ENCODE data around the gene GALR3.

GALR3 gene

DNA sequence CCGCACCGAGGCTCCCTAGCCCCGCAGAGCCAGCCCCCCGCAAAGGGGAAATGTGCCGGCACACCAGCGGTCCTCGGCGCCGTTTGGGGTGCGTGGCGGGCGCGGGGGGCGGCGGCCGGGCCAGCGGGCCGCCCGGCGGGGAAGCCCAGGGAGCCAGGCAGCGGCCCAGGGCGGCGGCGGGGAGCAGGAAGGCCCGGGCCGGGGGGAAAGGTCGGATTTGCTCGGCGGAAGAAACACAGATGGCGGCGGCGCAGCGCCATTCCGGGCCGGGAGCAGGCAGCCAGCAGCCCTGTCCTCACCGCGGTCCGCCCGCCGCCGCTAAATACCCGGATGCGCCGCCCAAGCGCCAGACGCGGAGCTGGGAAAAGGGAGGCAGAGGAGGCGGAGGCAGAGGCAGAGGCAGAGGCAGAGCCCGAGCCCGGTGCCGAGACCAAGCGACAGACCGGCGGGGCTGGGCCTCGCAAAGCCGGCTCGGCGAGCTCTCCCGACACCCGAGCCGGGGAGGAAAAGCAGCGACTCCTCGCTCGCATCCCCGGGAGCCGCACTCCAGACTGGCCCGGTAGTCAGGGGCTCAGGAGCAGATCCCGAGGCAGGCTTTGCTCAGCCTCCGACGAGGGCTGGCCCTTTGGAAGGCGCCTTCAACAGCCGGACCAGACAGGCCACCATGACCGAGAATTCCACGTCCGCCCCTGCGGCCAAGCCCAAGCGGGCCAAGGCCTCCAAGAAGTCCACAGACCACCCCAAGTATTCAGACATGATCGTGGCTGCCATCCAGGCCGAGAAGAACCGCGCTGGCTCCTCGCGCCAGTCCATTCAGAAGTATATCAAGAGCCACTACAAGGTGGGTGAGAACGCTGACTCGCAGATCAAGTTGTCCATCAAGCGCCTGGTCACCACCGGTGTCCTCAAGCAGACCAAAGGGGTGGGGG is 18.0 kb upstream of the GALR3 start (continued):
- TF ChIP-seq, protein P1, sequence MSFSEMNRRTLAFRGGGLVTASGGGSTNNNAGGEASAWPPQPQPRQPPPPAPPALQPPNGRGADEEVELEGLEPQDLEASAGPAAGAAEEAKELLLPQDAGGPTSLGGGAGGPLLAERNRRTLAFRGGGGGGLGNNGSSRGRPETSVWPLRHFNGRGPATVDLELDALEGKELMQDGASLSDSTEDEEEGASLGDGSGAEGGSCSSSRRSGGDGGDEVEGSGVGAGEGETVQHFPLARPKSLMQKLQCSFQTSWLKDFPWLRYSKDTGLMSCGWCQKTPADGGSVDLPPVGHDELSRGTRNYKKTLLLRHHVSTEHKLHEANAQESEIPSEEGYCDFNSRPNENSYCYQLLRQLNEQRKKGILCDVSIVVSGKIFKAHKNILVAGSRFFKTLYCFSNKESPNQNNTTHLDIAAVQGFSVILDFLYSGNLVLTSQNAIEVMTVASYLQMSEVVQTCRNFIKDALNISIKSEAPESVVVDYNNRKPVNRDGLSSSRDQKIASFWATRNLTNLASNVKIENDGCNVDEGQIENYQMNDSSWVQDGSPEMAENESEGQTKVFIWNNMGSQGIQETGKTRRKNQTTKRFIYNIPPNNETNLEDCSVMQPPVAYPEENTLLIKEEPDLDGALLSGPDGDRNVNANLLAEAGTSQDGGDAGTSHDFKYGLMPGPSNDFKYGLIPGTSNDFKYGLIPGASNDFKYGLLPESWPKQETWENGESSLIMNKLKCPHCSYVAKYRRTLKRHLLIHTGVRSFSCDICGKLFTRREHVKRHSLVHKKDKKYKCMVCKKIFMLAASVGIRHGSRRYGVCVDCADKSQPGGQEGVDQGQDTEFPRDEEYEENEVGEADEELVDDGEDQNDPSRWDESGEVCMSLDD (tag by site-specific recombination; IDR thresholded peaks at IDR 0.05), result no peak; the same call in 1 of the 2 replicates
- TF ChIP-seq ZBTB7A (tag by site-specific recombination; IDR thresholded peaks at IDR 0.05; ENCODE audit: low read depth), result no peak
- no peak for TF ChIP-seq ZNF791 (tag by site-specific recombination; IDR thresholded peaks at IDR 0.05)
- TF ChIP-seq ZNF184 (tag by site-specific recombination; IDR thresholded peaks at IDR 0.05), result no peak
- no peak for TF ChIP-seq ZNF555 (tag by site-specific recombination; conservative IDR thresholded peaks at IDR 0.05)
- no peak; the same call in 1 of the 2 replicates for TF ChIP-seq ZNF366 (tag by site-specific recombination; conservative IDR thresholded peaks at IDR 0.05)
- peak; percentile 88 for TF ChIP-seq ZBTB20 (tag by site-specific recombination; IDR thresholded peaks at IDR 0.05)
- no peak for TF ChIP-seq HOXA7 (CRISPR knock-in tag; IDR thresholded peaks at IDR 0.05; ENCODE audit: borderline replicate concordance)
- no peak for TF ChIP-seq ZNF600 (tag by site-specific recombination; IDR thresholded peaks at IDR 0.05)
- TF ChIP-seq HOXD13 (CRISPR knock-in tag; IDR thresholded peaks at IDR 0.05; ENCODE audit: borderline replicate concordance), result no peak
- no peak for TF ChIP-seq ZNF654 (tag by site-specific recombination; IDR thresholded peaks at IDR 0.05; ENCODE audit: low read depth)
- TF ChIP-seq RBAK (tag by site-specific recombination; IDR thresholded peaks at IDR 0.05), result no peak
- TF ChIP-seq MEIS1 (CRISPR knock-in tag; IDR thresholded peaks at IDR 0.05; ENCODE audit: borderline replicate concordance), result 0 out of 2 replicates have a peak, but pooled peaks have one; percentile 55
- no peak for TF ChIP-seq ZNF701 (tag by site-specific recombination; IDR thresholded peaks at IDR 0.05)
- TF ChIP-seq ZNF335 (tag by site-specific recombination; conservative IDR thresholded peaks at IDR 0.05), result peak; percentile 66
- no peak for TF ChIP-seq ZNF202 (tag by site-specific recombination; IDR thresholded peaks at IDR 0.05; ENCODE audit: borderline replicate concordance)
- no peak for TF ChIP-seq ZNF544 (tag by site-specific recombination; IDR thresholded peaks at IDR 0.05)
- TF ChIP-seq SP2 (tag by site-specific recombination; IDR thresholded peaks at IDR 0.05), result peak; percentile 83
- TF ChIP-seq ZNF707 (tag by site-specific recombination; IDR thresholded peaks at IDR 0.05), result no peak
- no peak for TF ChIP-seq MYNN (tag by site-specific recombination; IDR thresholded peaks at IDR 0.05; ENCODE audit: borderline replicate concordance)
- TF ChIP-seq ZNF266 (tag by site-specific recombination; IDR thresholded peaks at IDR 0.05; ENCODE audit: low read depth), result no peak
- TF ChIP-seq, protein P2, sequence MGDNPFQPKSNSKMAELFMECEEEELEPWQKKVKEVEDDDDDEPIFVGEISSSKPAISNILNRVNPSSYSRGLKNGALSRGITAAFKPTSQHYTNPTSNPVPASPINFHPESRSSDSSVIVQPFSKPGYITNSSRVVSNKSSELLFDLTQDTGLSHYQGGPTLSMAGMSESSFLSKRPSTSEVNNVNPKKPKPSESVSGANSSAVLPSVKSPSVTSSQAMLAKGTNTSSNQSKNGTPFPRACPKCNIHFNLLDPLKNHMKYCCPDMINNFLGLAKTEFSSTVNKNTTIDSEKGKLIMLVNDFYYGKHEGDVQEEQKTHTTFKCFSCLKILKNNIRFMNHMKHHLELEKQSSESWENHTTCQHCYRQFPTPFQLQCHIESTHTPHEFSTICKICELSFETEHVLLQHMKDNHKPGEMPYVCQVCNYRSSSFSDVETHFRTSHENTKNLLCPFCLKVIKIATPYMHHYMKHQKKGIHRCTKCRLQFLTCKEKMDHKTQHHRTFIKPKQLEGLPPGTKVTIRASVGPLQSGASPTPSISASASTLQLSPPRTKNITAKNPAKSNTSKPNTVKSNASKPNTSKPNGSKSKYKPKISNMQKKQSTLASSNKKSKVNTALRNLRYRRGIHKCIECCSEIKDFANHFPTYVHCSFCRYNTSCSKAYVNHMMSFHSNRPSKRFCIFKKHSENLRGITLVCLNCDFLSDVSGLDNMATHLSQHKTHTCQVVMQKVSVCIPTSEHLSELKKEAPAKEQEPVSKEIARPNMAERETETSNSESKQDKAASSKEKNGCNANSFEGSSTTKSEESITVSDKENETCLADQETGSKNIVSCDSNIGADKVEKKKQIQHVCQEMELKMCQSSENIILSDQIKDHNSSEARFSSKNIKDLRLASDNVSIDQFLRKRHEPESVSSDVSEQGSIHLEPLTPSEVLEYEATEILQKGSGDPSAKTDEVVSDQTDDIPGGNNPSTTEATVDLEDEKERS (tag by site-specific recombination; IDR thresholded peaks at IDR 0.05), result no peak
- TF ChIP-seq, protein P3, sequence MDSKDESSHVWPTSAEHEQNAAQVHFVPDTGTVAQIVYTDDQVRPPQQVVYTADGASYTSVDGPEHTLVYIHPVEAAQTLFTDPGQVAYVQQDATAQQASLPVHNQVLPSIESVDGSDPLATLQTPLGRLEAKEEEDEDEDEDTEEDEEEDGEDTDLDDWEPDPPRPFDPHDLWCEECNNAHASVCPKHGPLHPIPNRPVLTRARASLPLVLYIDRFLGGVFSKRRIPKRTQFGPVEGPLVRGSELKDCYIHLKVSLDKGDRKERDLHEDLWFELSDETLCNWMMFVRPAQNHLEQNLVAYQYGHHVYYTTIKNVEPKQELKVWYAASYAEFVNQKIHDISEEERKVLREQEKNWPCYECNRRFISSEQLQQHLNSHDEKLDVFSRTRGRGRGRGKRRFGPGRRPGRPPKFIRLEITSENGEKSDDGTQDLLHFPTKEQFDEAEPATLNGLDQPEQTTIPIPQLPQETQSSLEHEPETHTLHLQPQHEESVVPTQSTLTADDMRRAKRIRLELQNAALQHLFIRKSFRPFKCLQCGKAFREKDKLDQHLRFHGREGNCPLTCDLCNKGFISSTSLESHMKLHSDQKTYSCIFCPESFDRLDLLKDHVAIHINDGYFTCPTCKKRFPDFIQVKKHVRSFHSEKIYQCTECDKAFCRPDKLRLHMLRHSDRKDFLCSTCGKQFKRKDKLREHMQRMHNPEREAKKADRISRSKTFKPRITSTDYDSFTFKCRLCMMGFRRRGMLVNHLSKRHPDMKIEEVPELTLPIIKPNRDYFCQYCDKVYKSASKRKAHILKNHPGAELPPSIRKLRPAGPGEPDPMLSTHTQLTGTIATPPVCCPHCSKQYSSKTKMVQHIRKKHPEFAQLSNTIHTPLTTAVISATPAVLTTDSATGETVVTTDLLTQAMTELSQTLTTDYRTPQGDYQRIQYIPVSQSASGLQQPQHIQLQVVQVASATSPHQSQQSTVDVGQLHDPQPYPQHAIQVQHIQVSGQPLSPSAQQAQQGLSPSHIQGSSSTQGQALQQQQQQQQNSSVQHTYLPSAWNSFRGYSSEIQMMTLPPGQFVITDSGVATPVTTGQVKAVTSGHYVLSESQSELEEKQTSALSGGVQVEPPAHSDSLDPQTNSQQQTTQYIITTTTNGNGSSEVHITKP (tag by site-specific recombination; IDR thresholded peaks at IDR 0.05), result no peak
- TF ChIP-seq, protein P4, sequence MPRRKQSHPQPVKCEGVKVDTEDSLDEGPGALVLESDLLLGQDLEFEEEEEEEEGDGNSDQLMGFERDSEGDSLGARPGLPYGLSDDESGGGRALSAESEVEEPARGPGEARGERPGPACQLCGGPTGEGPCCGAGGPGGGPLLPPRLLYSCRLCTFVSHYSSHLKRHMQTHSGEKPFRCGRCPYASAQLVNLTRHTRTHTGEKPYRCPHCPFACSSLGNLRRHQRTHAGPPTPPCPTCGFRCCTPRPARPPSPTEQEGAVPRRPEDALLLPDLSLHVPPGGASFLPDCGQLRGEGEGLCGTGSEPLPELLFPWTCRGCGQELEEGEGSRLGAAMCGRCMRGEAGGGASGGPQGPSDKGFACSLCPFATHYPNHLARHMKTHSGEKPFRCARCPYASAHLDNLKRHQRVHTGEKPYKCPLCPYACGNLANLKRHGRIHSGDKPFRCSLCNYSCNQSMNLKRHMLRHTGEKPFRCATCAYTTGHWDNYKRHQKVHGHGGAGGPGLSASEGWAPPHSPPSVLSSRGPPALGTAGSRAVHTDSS (tag by site-specific recombination; IDR thresholded peaks at IDR 0.05), result 0 out of 2 replicates have a peak, but pooled peaks have one; percentile 26
- no peak for TF ChIP-seq ZNF350 (tag by site-specific recombination; IDR thresholded peaks at IDR 0.05)
- TF ChIP-seq, protein P5, sequence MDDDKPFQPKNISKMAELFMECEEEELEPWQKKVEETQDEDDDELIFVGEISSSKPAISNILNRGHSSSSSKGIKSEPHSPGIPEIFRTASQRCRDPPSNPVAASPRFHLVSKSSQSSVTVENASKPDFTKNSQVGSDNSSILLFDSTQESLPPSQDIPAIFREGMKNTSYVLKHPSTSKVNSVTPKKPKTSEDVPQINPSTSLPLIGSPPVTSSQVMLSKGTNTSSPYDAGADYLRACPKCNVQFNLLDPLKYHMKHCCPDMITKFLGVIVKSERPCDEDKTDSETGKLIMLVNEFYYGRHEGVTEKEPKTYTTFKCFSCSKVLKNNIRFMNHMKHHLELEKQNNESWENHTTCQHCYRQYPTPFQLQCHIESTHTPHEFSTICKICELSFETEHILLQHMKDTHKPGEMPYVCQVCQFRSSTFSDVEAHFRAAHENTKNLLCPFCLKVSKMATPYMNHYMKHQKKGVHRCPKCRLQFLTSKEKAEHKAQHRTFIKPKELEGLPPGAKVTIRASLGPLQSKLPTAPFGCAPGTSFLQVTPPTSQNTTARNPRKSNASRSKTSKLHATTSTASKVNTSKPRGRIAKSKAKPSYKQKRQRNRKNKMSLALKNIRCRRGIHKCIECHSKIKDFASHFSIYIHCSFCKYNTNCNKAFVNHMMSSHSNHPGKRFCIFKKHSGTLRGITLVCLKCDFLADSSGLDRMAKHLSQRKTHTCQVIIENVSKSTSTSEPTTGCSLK (tag by site-specific recombination; IDR thresholded peaks at IDR 0.05), result no peak

Data from HEK293 (cell line).